ENCODE results near the gene LRRC27.

Gene LRRC27

DNA sequence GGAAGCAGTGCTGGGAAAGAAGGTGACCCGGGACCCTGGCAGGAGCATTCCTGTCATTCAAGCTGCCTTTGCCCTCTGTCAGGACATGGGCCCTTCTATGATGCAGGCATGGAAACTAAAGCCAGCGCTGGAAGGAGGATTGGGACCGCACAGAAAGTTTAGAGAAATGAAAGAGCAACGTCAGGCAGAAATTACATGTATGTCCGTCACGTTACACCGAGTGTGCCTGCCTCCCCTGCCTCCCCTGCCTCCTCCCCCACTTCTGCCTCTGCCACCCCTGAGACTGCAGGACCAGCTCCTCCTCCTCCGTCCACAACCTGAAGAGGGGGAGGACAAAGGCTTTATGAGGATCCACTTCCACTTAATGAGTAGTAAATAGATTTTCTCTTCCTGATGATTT, 51.1 kb downstream of the LRRC27 start:
- TF ChIP-seq, protein P1, sequence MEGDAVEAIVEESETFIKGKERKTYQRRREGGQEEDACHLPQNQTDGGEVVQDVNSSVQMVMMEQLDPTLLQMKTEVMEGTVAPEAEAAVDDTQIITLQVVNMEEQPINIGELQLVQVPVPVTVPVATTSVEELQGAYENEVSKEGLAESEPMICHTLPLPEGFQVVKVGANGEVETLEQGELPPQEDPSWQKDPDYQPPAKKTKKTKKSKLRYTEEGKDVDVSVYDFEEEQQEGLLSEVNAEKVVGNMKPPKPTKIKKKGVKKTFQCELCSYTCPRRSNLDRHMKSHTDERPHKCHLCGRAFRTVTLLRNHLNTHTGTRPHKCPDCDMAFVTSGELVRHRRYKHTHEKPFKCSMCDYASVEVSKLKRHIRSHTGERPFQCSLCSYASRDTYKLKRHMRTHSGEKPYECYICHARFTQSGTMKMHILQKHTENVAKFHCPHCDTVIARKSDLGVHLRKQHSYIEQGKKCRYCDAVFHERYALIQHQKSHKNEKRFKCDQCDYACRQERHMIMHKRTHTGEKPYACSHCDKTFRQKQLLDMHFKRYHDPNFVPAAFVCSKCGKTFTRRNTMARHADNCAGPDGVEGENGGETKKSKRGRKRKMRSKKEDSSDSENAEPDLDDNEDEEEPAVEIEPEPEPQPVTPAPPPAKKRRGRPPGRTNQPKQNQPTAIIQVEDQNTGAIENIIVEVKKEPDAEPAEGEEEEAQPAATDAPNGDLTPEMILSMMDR (IDR thresholded peaks at IDR 0.05): no peak

DNA sequence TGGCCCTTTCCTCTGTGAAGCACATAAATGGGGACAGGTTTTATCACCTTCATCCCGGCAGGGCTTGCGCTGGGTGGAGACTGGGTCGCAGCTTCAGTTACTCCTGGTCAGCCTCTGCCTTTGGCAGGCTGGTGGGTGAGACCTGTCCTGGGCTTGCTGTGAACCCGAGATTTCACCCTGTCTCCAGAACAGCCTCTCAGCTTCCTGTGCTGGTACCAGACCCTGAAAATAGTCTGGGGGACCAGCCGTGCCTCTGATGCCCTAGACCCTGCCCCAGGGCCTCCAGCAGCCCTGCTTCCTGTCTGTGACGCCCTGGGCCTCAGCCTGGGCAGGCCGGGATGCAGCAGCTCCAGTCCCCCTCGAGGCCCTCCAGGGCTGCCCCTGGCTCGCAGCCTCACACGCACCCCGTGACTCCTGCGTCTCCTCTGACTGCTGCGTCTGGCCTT, 51.8 kb downstream of the LRRC27 start:
- TF ChIP-seq, protein P1 (IDR thresholded peaks at IDR 0.05): no peak

DNA sequence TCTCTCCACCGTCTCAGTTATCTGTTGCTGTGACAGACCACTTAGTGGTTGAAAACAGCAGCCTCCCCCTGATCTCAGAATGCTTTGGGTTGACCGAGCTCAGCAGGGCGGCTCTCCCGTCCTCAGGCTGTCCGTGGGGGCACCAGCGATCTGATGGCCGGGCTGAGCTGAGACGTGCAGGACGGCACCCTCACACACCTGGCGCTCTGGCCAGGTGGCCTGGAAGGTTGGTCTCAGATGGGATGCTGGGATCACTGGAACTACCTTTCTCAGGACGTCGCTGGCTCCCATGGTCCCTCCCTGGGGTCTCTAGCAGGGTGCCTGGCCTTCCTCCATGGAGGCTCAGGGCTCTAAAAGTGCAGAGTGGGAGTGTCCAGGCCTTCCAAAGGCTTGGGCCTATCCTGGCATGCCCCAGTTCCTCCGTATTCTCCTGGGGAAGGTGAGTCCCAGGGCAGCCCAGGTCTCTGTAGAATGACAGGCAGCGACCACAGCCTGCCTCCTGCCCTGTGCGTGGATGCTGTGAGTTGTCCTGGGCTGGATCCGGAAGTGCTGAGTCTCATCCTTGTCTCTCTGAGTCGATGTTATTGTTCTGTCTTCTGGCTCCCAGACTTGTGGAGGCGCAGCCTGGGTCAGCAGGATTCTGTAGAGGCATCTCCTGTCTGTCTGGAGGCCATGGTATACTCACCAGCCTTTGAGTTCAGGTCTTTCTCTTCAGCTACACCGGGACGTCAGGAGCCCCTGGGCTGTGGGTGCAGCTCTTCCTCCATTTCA, 52.8 kb downstream of the LRRC27 start:
- TF ChIP-seq, protein P1 (IDR thresholded peaks at IDR 0.05): no peak

DNA sequence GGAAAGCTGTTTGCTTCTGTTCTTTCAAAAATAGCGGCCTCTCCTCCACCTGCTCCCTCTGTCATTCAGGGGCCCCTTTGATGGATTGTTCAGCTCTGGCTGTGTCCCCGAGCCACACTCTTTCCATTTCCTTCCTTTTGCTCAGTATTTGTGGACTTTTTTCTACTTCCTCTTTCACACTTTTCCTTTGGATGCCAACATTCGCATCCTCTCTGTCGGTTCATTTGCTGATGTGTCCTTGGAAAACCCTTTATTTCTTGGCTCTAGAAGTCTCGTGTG, 53.3 kb downstream of the LRRC27 start:
- TF ChIP-seq, protein P1 (IDR thresholded peaks at IDR 0.05): no peak

DNA sequence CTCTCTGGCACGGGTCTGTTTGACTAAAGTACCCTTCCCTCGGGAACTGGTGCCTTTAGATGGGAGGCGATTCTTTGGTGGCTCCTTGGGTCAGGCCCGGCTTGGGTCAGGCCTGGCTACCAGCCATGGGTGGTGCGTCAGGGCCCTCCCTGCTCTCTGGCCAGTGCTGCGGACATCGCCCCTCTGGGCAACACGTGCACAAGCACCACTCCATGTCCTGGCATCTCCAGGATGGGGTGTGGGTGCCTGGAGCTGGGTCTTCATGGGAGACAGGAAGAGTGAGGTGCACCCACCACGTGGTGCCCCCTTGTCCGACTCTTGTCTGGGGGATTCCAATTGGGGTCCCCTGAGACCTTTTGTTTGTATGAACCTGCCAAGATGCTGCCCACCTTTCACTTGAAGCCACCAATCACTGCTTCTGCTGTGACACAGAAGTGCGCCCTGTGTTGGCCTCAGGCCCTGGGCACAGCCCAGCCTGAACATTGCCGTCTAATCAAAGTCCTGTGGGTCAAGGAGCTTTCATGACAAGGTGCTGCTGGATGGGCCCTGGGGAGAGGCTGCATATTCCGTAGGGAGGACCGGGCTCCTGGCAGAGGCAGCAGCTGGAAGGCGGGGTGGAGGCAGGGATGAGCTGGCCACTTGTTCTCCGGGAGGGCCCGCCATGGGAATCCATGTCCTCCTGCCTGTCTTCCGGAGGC, 53.9 kb downstream of the LRRC27 start:
- TF ChIP-seq, protein P1 (IDR thresholded peaks at IDR 0.05): no peak

DNA sequence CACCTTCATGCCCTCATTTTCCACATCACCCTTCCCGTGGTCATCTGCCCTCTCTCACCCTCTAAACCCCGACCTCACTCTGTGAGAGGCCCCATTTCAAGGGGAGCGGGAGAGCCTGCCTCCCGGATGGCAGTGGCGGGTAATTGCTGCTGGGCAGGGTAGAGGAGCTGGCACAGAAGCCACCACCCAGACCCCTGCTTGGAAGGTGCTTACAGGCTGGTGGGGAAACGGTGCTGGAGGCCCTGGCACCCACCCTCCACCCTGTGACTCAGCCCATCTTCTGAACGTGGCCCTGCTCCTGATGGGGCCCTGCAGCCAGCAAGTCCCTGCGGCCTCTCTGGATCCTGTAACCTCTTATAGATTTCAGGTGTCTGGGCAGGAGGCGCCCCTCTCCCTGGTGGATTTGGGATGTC, 54.4 kb downstream of the LRRC27 start:
- TF ChIP-seq, protein P1 (IDR thresholded peaks at IDR 0.05): no peak

DNA sequence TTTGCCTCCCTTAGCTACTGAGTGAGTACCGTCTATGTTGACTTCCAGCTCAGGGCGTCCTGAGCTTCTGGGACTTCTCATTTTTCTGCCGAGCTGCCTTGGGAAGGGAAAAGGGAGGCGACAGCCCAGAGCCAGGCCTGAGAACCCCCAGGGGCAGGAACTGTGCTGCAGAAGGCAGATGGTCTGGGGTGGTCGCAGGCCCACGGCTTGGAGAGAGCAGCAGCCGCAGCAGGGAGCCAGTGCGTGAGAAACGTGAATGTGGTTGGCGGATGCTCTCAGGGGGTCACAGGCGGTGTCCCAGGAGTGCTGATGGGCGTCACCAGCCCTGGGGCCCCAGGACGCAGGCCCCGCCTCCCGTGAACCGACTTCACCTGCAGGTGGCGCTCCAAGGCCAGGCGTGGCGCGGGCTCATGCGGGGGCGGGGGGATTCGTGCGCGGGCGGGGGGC, 55.8 kb downstream of the LRRC27 start:
- TF ChIP-seq, protein P1 (IDR thresholded peaks at IDR 0.05): peak; percentile 62
